Fibroblast of lung (primary cell): ENCODE data around the gene MMP1. TPM values are rescaled to one million over a fixed set of nuclear protein-coding genes. Genes with fewer than 3 reads are reported as not detected.

ENCODE experiments used
- DNase-seq, 2 donors: peaks; one replicate each; pipeline versions ENCODE4 v3.0.0 to v3.0.0-alpha.2; 2010; ENCODE audit warnings: low read depth in 2 of 2
- H2AFZ ChIP-seq: 2 replicates; pipeline ENCODE4 v1.5.1; 2012; ENCODE audit warnings: low read length, control low read depth, inconsistent platforms
- H3K27ac ChIP-seq: 2 replicates; pipeline ENCODE4 v1.5.1; 2011; ENCODE audit warnings: low read length, control low read depth; ENCODE audit not compliant: insufficient read depth
- H3K27me3 ChIP-seq: 2 replicates; pipeline ENCODE4 v1.5.1; 2011; ENCODE audit warnings: mild to moderate bottlenecking, low read length; ENCODE audit not compliant: control insufficient read depth, insufficient read depth
- H3K36me3 ChIP-seq: 2 replicates; pipeline ENCODE4 v1.5.1; 2011; ENCODE audit warnings: low read length; ENCODE audit not compliant: control insufficient read depth, insufficient read depth
- H3K4me1 ChIP-seq: 2 replicates; pipeline ENCODE4 v1.5.1; 2011; ENCODE audit warnings: low read length; ENCODE audit not compliant: control insufficient read depth, insufficient read depth; ENCODE audit errors: extremely low read depth
- H3K4me2 ChIP-seq: 2 replicates; pipeline ENCODE4 v1.5.1; 2011; ENCODE audit warnings: low read length, control low read depth; ENCODE audit not compliant: insufficient read depth; ENCODE audit errors: extremely low read depth
- H3K4me3 ChIP-seq, 4 experiments: fragments of 200-600 bp in 1 of 4; sonication (generic) in 1 of 4; replicated peaks in 1 of 4; 2 replicates each; pipeline ENCODE4 v1.5.1; 2011 to 2016; ENCODE audit warnings: low read length in 4 of 4, low read depth in 3 of 4, mild to moderate bottlenecking in 3 of 4, control low read depth in 2 of 4, inconsistent platforms in 1 of 4, mixed read lengths in 1 of 4; ENCODE audit not compliant: insufficient read depth in 1 of 4; ENCODE audit errors: control extremely low read depth in 1 of 4
- H3K79me2 ChIP-seq: 2 replicates; pipeline ENCODE4 v1.5.1; 2012; ENCODE audit warnings: mild to moderate bottlenecking, low read length, inconsistent platforms; ENCODE audit not compliant: control insufficient read depth, insufficient read depth
- H3K9ac ChIP-seq: 2 replicates; pipeline ENCODE4 v1.5.1; 2011; ENCODE audit warnings: mild to moderate bottlenecking, low read length, control low read depth; ENCODE audit not compliant: insufficient read depth
- H3K9me3 ChIP-seq: 2 replicates; pipeline ENCODE4 v1.5.1; 2012; ENCODE audit warnings: low read depth, low read length; ENCODE audit not compliant: control insufficient read depth, insufficient read depth
- H4K20me1 ChIP-seq: 2 replicates; pipeline ENCODE4 v1.5.1; 2011; ENCODE audit warnings: low read length; ENCODE audit not compliant: control insufficient read depth, insufficient read depth; ENCODE audit errors: extremely low read depth
- CTCF ChIP-seq, 2 donors: IDR thresholded peaks in 1 of 2; conservative IDR thresholded peaks in 1 of 2; 1 replicate in 1 of 2; 2 replicates in 1 of 2; pipeline ENCODE4 v1.5.1; 2011 to 2012; ENCODE audit warnings: low read length in 2 of 2, control low read depth in 1 of 2, inconsistent platforms in 1 of 2, low read depth in 1 of 2, mild to moderate bottlenecking in 1 of 2
- EZH2 ChIP-seq: IDR thresholded peaks from 2 replicates; pipeline ENCODE4 v1.5.1; 2012; ENCODE audit warnings: low read length, control low read depth, mild to moderate bottlenecking; ENCODE audit errors: missing control alignments
- polyA plus RNA-seq, 2 donors: library from polyadenylated mRNA; depleted of rRNA in 1 of 2; stranded (reverse) in 1 of 2; unstranded in 1 of 2; fragments of >200 nt; gene quantifications; 2 replicates each; pipeline ENCODE4 v1.2.1, GENCODE V29; 2011 to 2012; ENCODE audit warnings: missing spikeins in 1 of 2
- total RNA-seq: library from RNA; depleted of rRNA; stranded (reverse); fragments of >200 nt; gene quantifications from 2 replicates; pipeline ENCODE4 v1.2.1, GENCODE V29; 2014

The MMP1 gene
- total and polyA plus RNA-seq, 2 donors (not counting 1 experiment from before 2014, with no cell fraction given): 40.5 to 489 TPM

GRCh38 chr11:102784380-102784779 is 13.6 kb downstream of the MMP1 start:
- Histone ChIP-seq H3K4me3 (no peak overlapping the region), H4K20me1 (no peaks in the 10 kb centered on the region), H3K27me3 (no peaks in the 10 kb centered on the region), H3K36me3 (no peaks in the 10 kb centered on the region), H3K27ac (no peak overlapping the region), H3K79me2 (no peaks in the 10 kb centered on the region), H3K9me3 (no peaks in the 10 kb centered on the region), H2AFZ (no peak overlapping the region), H3K4me1 (no peaks in the 10 kb centered on the region), H3K9ac (no peak overlapping the region), H3K4me2 (no peak overlapping the region)
- TF ChIP-seq EZH2 (no peak), CTCF (conservative IDR thresholded peaks at IDR 0.05 in 1 of 2, IDR thresholded peaks at IDR 0.05 in 1 of 2; ENCODE audit: low read depth in 1 of 2, low read length in 2 of 2) (no peak)
- DNase-seq: no peak

GRCh38 chr11:102783720-102784119 is 14.2 kb downstream of the MMP1 start:
- Histone ChIP-seq H3K27me3 (no peaks in the 10 kb centered on the region), H3K79me2 (no peaks in the 10 kb centered on the region), H3K27ac (no peak overlapping the region), H3K4me3 (no peak overlapping the region), H3K9me3 (no peaks in the 10 kb centered on the region), H2AFZ (no peak overlapping the region), H3K9ac (no peak overlapping the region), H3K4me1 (no peaks in the 10 kb centered on the region), H3K4me2 (no peak overlapping the region), H4K20me1 (no peaks in the 10 kb centered on the region), H3K36me3 (no peaks in the 10 kb centered on the region)
- no peak for TF ChIP-seq CTCF (conservative IDR thresholded peaks at IDR 0.05 in 1 of 2, IDR thresholded peaks at IDR 0.05 in 1 of 2; ENCODE audit: low read depth in 1 of 2, low read length in 2 of 2)
- DNase-seq: no peak

- DNase-seq: no peak
- no peak overlapping the region for H3K4me3 ChIP-seq
- no peaks in the 10 kb centered on the region for H3K36me3 ChIP-seq
- no peak overlapping the region for H3K9ac ChIP-seq
- no peaks in the 10 kb centered on the region for H3K79me2 ChIP-seq
- H3K27me3 ChIP-seq: no peaks in the 10 kb centered on the region
- H3K4me1 ChIP-seq: no peaks in the 10 kb centered on the region
- no peaks in the 10 kb centered on the region for H3K9me3 ChIP-seq
- TF ChIP-seq CTCF (conservative IDR thresholded peaks at IDR 0.05 in 1 of 2, IDR thresholded peaks at IDR 0.05 in 1 of 2; ENCODE audit: low read depth in 1 of 2, low read length in 2 of 2) (no peak), EZH2 (no peak)
- H4K20me1 ChIP-seq: no peaks in the 10 kb centered on the region
- H2AFZ ChIP-seq: no peak overlapping the region
- H3K4me2 ChIP-seq: no peak overlapping the region
- no peak overlapping the region for H3K27ac ChIP-seq
These were observed 14.9 kb downstream of the MMP1 start for GRCh38 chr11:102783016-102783415.
